RWPE1 (cell line): Measurements from ENCODE around the gene FCMR.

Experiments used
- CTCF ChIA-PET: fragments of 350-600 bp; sonication (Branson Sonifier 250); formaldehyde crosslinking; extraction: SDS; loops from one replicate; lab custom pipeline; 2021; lab: Yijun Ruan, JAX
- POLR2A ChIA-PET: fragments of 400-600 bp; formaldehyde crosslinking; extraction: SDS; loops from one replicate; lab custom pipeline; 2020; ENCODE audit warnings: antibody characterized with exemption; ENCODE audit not compliant: low non-redundant PET; lab: Yijun Ruan, JAX
- DNase-seq: peaks from one replicate; pipeline ENCODE4 v3.0.0; 2012; ENCODE audit warnings: low spot score
- H3K27ac ChIP-seq: fragments of 450-650 bp; 2 replicates; pipeline ENCODE4 v1.5.1; 2017
- TF ChIP-seq, protein P1 (sequence below): fragments of 450-650 bp; conservative IDR thresholded peaks from 2 replicates; pipeline ENCODE4 v1.5.1; 2017; ENCODE audit warnings: low read depth, mild to moderate bottlenecking

FCMR gene

DNA sequence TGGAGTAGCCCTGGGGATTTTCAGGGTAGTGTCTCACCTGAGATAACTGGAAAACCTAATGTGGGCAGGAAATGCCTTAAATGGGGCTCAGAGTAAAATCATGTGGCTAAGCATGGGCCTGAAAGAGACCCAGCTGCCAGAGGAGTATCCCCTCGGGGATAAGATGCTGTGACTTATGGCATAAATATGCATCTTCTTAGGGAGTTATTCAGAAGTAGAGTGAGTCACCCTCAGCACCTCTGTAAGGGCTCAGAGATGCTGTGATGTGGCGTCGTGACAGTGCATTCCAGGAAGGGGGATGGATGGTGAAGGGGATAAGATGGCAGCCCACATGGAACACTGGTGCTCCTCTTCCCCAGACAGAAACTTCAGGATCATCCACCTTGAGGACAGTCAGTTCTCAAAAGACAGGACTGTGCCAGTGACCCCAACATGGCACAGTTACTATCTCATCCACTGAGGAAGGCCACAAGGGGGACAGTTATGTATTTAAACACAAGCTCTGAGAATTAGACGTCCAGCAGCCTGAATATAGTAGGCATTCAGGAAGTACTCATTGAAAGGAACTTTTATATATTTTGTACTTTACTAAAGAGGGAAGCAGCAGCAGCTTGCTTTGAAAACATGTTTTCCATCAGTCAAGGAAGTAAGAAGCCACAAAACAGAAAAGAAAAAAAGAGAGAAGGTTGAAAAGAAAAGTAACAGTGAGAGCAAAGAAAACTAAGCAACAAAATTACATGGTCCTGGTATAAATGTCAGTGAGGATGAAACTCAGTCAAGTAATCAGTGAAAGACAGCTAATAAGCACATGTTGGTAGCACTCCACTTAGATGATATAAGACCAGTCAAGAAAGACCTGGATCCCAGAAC is 16.2 kb downstream of the FCMR start:
- peak; percentile 95 for DNase-seq
- ChIA-PET POLR2A (interaction anchor here (1.1 kb wide), 1 partner anchor 10 kb away, joined by 3 read pairs; no protein-coding TSS in a partner anchor), CTCF (interaction anchor here (0.7 to 1.7 kb wide), 5 partner anchors 41 to 179 kb away, joined by 3 to 4 read pairs (median 3); no protein-coding TSS in a partner anchor)
- H3K27ac ChIP-seq, result peak overlapping the region; percentile 40; the same call in 1 of the 2 replicates
- TF ChIP-seq, protein P1, sequence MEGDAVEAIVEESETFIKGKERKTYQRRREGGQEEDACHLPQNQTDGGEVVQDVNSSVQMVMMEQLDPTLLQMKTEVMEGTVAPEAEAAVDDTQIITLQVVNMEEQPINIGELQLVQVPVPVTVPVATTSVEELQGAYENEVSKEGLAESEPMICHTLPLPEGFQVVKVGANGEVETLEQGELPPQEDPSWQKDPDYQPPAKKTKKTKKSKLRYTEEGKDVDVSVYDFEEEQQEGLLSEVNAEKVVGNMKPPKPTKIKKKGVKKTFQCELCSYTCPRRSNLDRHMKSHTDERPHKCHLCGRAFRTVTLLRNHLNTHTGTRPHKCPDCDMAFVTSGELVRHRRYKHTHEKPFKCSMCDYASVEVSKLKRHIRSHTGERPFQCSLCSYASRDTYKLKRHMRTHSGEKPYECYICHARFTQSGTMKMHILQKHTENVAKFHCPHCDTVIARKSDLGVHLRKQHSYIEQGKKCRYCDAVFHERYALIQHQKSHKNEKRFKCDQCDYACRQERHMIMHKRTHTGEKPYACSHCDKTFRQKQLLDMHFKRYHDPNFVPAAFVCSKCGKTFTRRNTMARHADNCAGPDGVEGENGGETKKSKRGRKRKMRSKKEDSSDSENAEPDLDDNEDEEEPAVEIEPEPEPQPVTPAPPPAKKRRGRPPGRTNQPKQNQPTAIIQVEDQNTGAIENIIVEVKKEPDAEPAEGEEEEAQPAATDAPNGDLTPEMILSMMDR, result no peak

DNA sequence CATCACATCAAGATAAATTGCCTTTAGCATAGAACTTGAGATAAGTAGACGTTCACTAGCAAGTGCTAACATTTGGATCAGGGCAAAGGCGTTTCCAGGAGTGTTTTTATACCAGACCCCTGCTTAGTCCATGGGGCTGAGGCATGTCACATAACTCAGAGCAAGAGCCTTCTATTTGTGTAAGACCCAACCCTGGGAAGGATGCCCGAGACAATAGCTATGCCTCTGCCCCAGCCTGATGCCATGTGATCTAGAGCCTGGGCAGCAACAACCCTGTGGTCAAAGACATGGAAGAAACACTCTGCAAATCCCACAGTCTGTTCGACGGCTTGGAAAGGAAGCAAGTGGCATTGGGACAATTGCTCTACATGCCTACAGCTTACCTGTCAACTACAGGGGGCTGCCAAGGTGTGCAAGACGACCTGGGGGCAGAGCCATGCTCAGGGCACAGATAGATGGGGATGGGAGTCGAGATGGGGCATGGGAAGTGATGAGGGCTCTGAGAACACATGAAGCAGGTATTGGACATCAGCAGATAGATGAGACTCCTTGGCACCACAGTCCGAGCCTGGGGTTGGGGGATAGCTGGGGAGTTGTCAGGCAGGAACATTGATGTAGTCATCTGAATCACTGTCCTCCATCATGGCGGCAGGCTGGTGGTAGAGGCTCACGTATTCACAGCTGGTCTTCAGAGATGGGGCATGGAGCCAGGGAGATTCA is 17.2 kb downstream of the FCMR start:
- no peak for DNase-seq
- POLR2A ChIA-PET, result no interaction called here
- peak overlapping the region; percentile 40; the same call in 1 of the 2 replicates for H3K27ac ChIP-seq

DNA sequence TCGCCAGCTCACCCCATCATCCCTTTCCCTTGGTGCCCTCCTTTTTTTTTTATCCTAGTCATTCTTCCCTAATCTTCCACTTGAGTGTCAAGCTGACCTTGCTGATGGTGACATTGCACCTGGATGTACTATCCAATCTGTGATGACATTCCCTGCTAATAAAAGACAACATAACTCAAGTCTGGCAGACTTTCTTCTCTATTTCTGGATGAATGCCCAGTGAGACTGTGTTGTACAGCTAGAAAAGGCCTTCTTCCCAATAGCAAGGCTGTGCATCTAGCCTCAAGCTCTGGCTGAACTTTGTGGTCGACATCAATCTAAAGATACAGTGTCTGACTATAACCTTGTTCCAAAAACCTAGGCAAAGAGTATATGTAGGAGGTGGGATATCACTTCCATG is 18.1 kb downstream of the FCMR start:
- ChIA-PET CTCF (interaction anchor here (0.6 kb wide), 2 partner anchors 62 to 836 kb away, joined by 3 to 4 read pairs; no protein-coding TSS in a partner anchor), POLR2A (no interaction called here)
- no peak overlapping the region for H3K27ac ChIP-seq
- TF ChIP-seq, protein P1, result no peak
- no peak for DNase-seq

More for the DNA sequence above, 17.2 kb downstream of the FCMR start:
- TF ChIP-seq, protein P1, result no peak
- CTCF ChIA-PET, result interaction anchor here (0.8 to 1.1 kb wide), 3 partner anchors 40 to 170 kb away, joined by 3 read pairs; no protein-coding TSS in a partner anchor

DNA sequence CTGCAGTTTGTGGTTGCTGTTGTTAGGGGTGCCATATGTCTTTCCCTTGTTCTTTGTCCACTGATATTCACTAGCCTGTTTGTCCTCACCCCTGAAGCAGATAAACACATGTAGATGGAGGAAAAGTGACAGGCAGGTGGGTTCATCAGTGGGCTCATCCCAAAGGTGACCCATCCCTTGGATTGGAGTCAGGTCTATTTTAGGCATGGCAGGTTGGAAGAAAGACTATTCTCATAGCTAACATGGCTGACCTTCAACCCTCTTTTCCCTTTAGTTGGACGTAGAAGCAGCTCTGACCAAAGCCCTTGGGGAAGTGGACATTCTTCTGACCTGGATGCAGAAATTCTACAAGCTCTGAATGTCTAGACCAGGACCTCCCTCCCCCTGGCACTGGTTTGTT is 19.0 kb downstream of the FCMR start:
- H3K27ac ChIP-seq, result no peak overlapping the region
- no peak for DNase-seq
- POLR2A ChIA-PET, result no interaction called here
- TF ChIP-seq, protein P1, result no peak
- CTCF ChIA-PET, result no interaction called here

DNA sequence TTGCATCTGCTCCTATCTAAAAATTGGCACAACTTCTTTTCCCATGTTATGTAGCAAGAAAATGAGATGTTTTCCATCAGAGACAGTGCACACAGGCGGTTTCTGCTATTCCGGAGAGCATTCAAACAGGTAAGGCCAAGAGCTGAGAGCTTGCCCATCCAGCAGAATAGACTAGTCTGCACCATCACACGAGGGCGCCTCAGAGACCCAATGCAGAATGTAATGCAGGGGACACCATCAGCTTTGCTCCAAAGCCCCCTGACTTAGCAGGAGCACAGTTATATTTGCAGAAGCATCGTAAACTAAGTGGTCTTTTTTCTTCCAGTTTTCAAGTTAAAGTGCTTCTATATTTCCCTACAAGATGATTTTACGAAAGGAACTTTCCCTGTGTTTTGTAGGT is 19.8 kb downstream of the FCMR start:
- TF ChIP-seq, protein P1, result no peak
- DNase-seq, result no peak
- no peak overlapping the region for H3K27ac ChIP-seq
- CTCF ChIA-PET, result interaction anchor here (1.0 kb wide), 2 partner anchors 37 to 271 kb away, joined by 3 read pairs; partner anchors contain the start of gene IL20
- POLR2A ChIA-PET, result no interaction called here

DNA sequence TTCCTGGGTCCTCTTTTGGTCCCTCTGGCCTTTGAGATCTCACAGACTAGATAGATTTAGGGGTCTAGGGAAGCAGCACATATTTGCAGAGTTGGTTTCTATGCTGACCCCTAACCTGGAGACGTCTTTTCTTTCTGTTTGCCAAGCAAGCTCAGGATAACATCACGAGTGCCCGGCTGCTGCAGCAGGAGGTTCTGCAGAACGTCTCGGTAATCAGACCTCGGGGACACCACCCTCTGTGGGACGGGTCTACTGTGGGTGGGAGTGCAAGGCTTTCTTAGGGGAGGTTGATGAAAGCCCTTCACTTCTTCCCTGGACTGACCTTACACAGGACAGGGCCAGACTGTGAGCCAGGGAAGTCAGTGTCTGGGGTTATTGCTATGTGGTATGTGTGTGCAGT is 21.6 kb downstream of the FCMR start:
- TF ChIP-seq, protein P1, result no peak
- no peak overlapping the region for H3K27ac ChIP-seq
- ChIA-PET CTCF (interaction anchor here (0.8 kb wide), 1 partner anchor 20 kb away, joined by 4 read pairs; no protein-coding TSS in a partner anchor), POLR2A (no interaction called here)
- DNase-seq, result no peak
